HEK293 (cell line): ENCODE measurements around the gene F5.
A peak's percentile ranks its signal among the peaks of the same experiment; 100 is the strongest.

Experiments used
- CTCF ChIA-PET: fragments of 350-600 bp; formaldehyde crosslinking; extraction: SDS; loops from one replicate; lab custom pipeline; 2021; ENCODE audit warnings: antibody characterized with exemption; lab: Yijun Ruan, JAX
- POLR2A ChIA-PET: fragments of 300-600 bp; formaldehyde crosslinking; extraction: SDS; loops from one replicate; lab custom pipeline; 2020; ENCODE audit warnings: antibody characterized with exemption, inconsistent platforms; lab: Yijun Ruan, JAX
- H3K27ac ChIP-seq: fragments of 200-500 bp; sonication (Bioruptor generic); 2 replicates; pipeline ENCODE4 v1.5.1; 2014; ENCODE audit warnings: low read depth, low read length, control low read depth, inconsistent platforms; ENCODE audit errors: extremely low read depth
- H3K36me3 ChIP-seq, 2 experiments: fragments of 200-500 bp in 1 of 2; sonication (Bioruptor generic) in 1 of 2; 1 replicate in 1 of 2; 2 replicates in 1 of 2; pipeline ENCODE4 v1.5.1; 2014 to 2017; ENCODE audit warnings: inconsistent platforms in 2 of 2, low read length in 2 of 2; ENCODE audit not compliant: control insufficient read depth in 2 of 2, insufficient read depth in 1 of 2
- H3K4me1 ChIP-seq: fragments of 200-500 bp; sonication (Bioruptor generic); 2 replicates; pipeline ENCODE4 v1.5.1; 2014; ENCODE audit warnings: mild to moderate bottlenecking, low read length, inconsistent platforms; ENCODE audit not compliant: control insufficient read depth, insufficient read depth
- H3K4me3 ChIP-seq: 2 replicates; pipeline ENCODE4 v1.5.1; 2011; ENCODE audit warnings: low read depth, mild to moderate bottlenecking, control low read depth, low read length, moderate library complexity
- H3K9me3 ChIP-seq: fragments of 200-500 bp; sonication (Bioruptor generic); 2 replicates; pipeline ENCODE4 v1.5.1; 2014; ENCODE audit warnings: low read depth, low read length, inconsistent platforms; ENCODE audit not compliant: control insufficient read depth, insufficient read depth
- CTCF ChIP-seq: fragments of 450-650 bp; formaldehyde crosslinking; IDR thresholded peaks from 2 replicates; pipeline ENCODE4 v1.5.1; 2016; ENCODE audit warnings: missing biosample characterization, missing genetic modification characterization
- MYNN ChIP-seq: fragments of 450-650 bp; formaldehyde crosslinking; IDR thresholded peaks from 2 replicates; pipeline ENCODE4 v1.5.1; 2016; ENCODE audit warnings: missing biosample characterization, missing genetic modification characterization, borderline replicate concordance
- ZBTB8A ChIP-seq: fragments of 450-650 bp; formaldehyde crosslinking; IDR thresholded peaks from 2 replicates; pipeline ENCODE4 v1.5.1; 2016; ENCODE audit warnings: missing biosample characterization, missing genetic modification characterization
- ZNF362 ChIP-seq: fragments of 450-650 bp; formaldehyde crosslinking; IDR thresholded peaks from 2 replicates; pipeline ENCODE4 v1.5.1; 2016; ENCODE audit warnings: missing biosample characterization, missing genetic modification characterization
- ZNF510 ChIP-seq: fragments of 450-650 bp; formaldehyde crosslinking; IDR thresholded peaks from 2 replicates; pipeline ENCODE4 v1.5.1; 2018; ENCODE audit warnings: mild to moderate bottlenecking, missing genetic modification characterization, missing biosample characterization; ENCODE audit not compliant: insufficient replicate concordance
- ZNF558 ChIP-seq: fragments of 450-650 bp; formaldehyde crosslinking; IDR thresholded peaks from 2 replicates; pipeline ENCODE4 v1.5.1; 2016; ENCODE audit warnings: missing biosample characterization, missing genetic modification characterization
- ZNF560 ChIP-seq: fragments of 450-650 bp; formaldehyde crosslinking; IDR thresholded peaks from 2 replicates; pipeline ENCODE4 v1.5.1; 2017; ENCODE audit warnings: missing biosample characterization, missing genetic modification characterization, borderline replicate concordance
- ZNF701 ChIP-seq: fragments of 450-650 bp; formaldehyde crosslinking; IDR thresholded peaks from 2 replicates; pipeline ENCODE4 v1.5.1; 2016; ENCODE audit warnings: missing biosample characterization, missing genetic modification characterization
- TF ChIP-seq, protein P1 (sequence below): fragments of 450-650 bp; formaldehyde crosslinking; IDR thresholded peaks from 2 replicates; pipeline ENCODE4 v1.5.1; 2016; ENCODE audit warnings: missing biosample characterization, missing genetic modification characterization

The F5 gene

DNA sequence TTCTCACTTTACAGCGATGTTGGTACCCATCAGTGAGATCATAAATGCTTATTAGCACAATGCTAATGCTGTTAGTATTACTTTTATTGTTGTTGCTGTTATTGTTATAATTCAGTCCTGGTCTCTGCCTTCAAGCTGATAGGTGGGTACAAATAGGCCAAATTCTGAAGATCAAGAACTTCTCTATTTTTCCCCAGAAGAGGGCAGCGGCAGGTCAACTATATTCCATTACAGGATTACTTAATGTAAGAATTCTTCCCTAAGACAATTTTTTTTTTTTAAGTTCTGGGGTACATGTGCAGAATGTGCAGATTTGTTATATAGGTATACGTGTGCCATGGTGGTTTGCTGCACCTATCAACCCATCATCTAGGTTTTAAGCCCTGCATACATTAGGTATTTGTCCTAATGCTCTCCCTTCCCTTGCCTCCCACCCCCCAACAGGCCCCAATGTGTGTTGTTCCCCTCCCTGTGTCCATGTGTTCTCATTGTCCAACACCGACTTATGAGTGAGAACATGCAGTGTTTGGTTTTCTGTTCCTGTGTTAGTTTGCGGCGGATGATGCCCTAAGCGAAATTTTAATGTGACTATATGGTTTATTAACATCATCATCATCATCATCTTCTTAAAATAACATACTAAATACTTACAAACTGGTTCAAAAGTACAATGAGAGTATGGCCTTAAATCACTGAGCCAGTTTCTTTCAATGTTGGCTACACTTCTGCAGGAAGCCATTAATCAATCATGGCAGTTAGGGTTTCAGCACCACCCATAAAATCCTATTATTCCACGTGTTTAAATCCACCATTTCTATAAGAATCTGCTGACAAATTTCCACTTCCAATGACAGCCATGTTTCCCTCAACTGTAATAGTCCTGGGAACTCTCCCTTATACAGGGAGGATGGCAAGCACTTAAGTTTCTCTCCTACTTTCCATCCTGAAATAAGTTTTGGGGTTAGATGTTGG is 119.7 kb downstream of the F5 start (continued):
- TF ChIP-seq, protein P1, sequence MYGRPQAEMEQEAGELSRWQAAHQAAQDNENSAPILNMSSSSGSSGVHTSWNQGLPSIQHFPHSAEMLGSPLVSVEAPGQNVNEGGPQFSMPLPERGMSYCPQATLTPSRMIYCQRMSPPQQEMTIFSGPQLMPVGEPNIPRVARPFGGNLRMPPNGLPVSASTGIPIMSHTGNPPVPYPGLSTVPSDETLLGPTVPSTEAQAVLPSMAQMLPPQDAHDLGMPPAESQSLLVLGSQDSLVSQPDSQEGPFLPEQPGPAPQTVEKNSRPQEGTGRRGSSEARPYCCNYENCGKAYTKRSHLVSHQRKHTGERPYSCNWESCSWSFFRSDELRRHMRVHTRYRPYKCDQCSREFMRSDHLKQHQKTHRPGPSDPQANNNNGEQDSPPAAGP (tag by site-specific recombination), result no peak
- 0 out of 2 replicates have a peak, but pooled peaks have one; percentile 26 for TF ChIP-seq CTCF (tag by site-specific recombination)
- TF ChIP-seq ZNF362 (tag by site-specific recombination), result no peak
- TF ChIP-seq ZNF560, result no peak
- TF ChIP-seq, all 188 proteins: peak for 3

DNA sequence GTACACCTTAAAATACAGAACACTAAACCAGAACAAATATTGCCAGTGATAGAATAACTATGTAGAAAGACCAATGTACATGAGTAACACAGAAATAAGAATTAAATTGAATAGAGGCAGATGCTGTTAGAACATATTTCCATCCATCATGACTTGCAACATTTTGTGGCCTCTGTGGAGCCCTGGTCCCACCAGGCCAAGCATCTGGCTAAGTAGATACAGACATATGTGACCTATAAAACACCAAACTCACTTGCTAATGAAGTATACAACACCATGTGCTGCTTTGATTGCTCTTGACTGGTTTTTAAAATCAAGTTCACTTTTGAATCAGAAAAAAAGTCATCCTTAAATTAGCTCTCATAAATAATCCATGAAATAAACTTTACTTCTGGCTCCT is 121.0 kb downstream of the F5 start:
- no peak for TF ChIP-seq ZNF510
- no peak for TF ChIP-seq ZNF701
- no peak for TF ChIP-seq MYNN (tag by site-specific recombination)
- TF ChIP-seq ZBTB8A (tag by site-specific recombination), result no peak
- TF ChIP-seq ZNF558, result no peak
- CTCF ChIA-PET, result interaction anchor here (0.7 to 3.5 kb wide), 4 partner anchors 14 to 342 kb away, joined by 3 to 28 read pairs (median 4); no protein-coding TSS in a partner anchor
- POLR2A ChIA-PET, result no interaction called here
- Histone ChIP-seq H3K36me3 (peaks cover 0 to 26% of the 10 kb centered on the region in 2 experiments; a peak in 1 of 3 replicates), H3K4me3 (no peak overlapping the region), H3K27ac (no peak overlapping the region), H3K4me1 (no peaks in the 10 kb centered on the region), H3K9me3 (no peaks in the 10 kb centered on the region)
